K562 (cell line): ENCODE data around the gene TBL2. TPM values are rescaled to one million over a fixed set of nuclear protein-coding genes. Genes with fewer than 3 reads are reported as not detected.

Experiments used
- AFF4 ChIP-seq: sonication (generic); formaldehyde crosslinking; IDR thresholded peaks from 2 replicates; pipeline ENCODE4 v1.8.0; 2023; ENCODE audit warnings: mild to moderate bottlenecking, missing genetic modification reagents
- CREBBP ChIP-seq: IDR thresholded peaks from one replicate; pipeline ENCODE4 v1.6.1; 2012; ENCODE audit warnings: low read depth, mild to moderate bottlenecking, control low read depth, inconsistent platforms, low read length
- DPF2 ChIP-seq: fragments of 450-650 bp; IDR thresholded peaks from 2 replicates; pipeline ENCODE4 v1.6.1; 2016
- FOXJ3 ChIP-seq: sonication (generic); formaldehyde crosslinking; IDR thresholded peaks from 2 replicates; pipeline ENCODE4 v1.4.0; 2020; ENCODE audit warnings: mild to moderate bottlenecking, missing genetic modification reagents
- GTF2A2 ChIP-seq: IDR thresholded peaks from 2 replicates; pipeline ENCODE4 v1.6.1; 2016; ENCODE audit warnings: mild to moderate bottlenecking, missing genetic modification characterization, missing compliant biosample characterization
- MEF2D ChIP-seq: conservative IDR thresholded peaks from 2 replicates; pipeline ENCODE4 v1.6.1; 2016; ENCODE audit warnings: low read depth, missing genetic modification characterization, missing compliant biosample characterization
- NR4A1 ChIP-seq, 2 experiments: fragments of 250-450 bp in 1 of 2; fragments of 450-650 bp in 1 of 2; sonication (Bioruptor Pico) in 1 of 2; IDR thresholded peaks; 2 replicates each; pipeline versions ENCODE4 v1.4.0 to v1.6.1; 2016 to 2020; ENCODE audit warnings: mild to moderate bottlenecking in 2 of 2, missing compliant biosample characterization in 1 of 2, missing genetic modification characterization in 1 of 2, moderate library complexity in 1 of 2
- NUFIP1 ChIP-seq: fragments of 450-650 bp; IDR thresholded peaks from 2 replicates; pipeline ENCODE4 v1.6.1; 2018; ENCODE audit not compliant: partially characterized antibody
- PREB ChIP-seq: sonication (generic); formaldehyde crosslinking; IDR thresholded peaks from 2 replicates; pipeline ENCODE4 v1.8.1; 2023; ENCODE audit warnings: mild to moderate bottlenecking, missing genetic modification reagents
- SAFB ChIP-seq: fragments of 200-400 bp; formaldehyde crosslinking; IDR thresholded peaks from 2 replicates; pipeline ENCODE4 v1.6.1; 2017; ENCODE audit warnings: low read depth, low read length, borderline replicate concordance
- SMAD4 ChIP-seq: fragments of 250-450 bp; sonication (Bioruptor Pico); conservative IDR thresholded peaks from 2 replicates; pipeline ENCODE4 v1.8.0; 2021; ENCODE audit warnings: inconsistent platforms, mild to moderate bottlenecking, moderate library complexity
- TAF7 ChIP-seq: fragments of 450-650 bp; IDR thresholded peaks from 2 replicates; pipeline ENCODE4 v1.6.1; 2016; ENCODE audit warnings: missing genetic modification characterization, missing compliant biosample characterization
- TEAD2 ChIP-seq: fragments of 450-650 bp; IDR thresholded peaks from 2 replicates; pipeline ENCODE4 v1.6.1; 2016; ENCODE audit warnings: missing genetic modification characterization, control low read depth, missing compliant biosample characterization
- TFAM ChIP-seq: fragments of 250-450 bp; sonication (Bioruptor Pico); conservative IDR thresholded peaks from 2 replicates; pipeline ENCODE4 v1.5.0; 2021; ENCODE audit warnings: mild to moderate bottlenecking, moderate library complexity
- THAP12 ChIP-seq: fragments of 250-450 bp; sonication (Bioruptor Pico); IDR thresholded peaks from 2 replicates; pipeline ENCODE4 v1.9.0; 2021; ENCODE audit warnings: mild to moderate bottlenecking, inconsistent platforms
- ZNF347 ChIP-seq: fragments of 450-650 bp; formaldehyde crosslinking; IDR thresholded peaks from 2 replicates; pipeline ENCODE4 v1.4.0; 2020; ENCODE audit warnings: low read depth, mild to moderate bottlenecking, moderate library complexity
- ZNF408 ChIP-seq: fragments of 250-450 bp; sonication (Bioruptor Pico); IDR thresholded peaks from 2 replicates; pipeline ENCODE4 v1.4.0; 2020; ENCODE audit warnings: low read depth, mild to moderate bottlenecking, moderate library complexity
- ZNF785 ChIP-seq: fragments of 250-450 bp; sonication (Bioruptor Pico); IDR thresholded peaks from 2 replicates; pipeline ENCODE4 v1.4.0; 2020; ENCODE audit warnings: mild to moderate bottlenecking
- polyA plus RNA-seq, 8 experiments: library from polyadenylated mRNA; depleted of rRNA in 4 of 8; stranded (reverse) in 5 of 8; unstranded in 3 of 8; fragments of >200 nt; fragmentation: Nextera tagmentation in 2 of 8; fragmentation: Illumina TruSeq in 1 of 8; extraction: Ambion mirVana in 2 of 8; extraction: Trizol in 1 of 8; gene quantifications; 2 replicates each; pipeline versions ENCODE4 v1.2.1 to v1.2.3, GENCODE V29; 2011 to 2014; ENCODE audit warnings: inconsistent platforms in 1 of 8, missing spikeins in 1 of 8
- total RNA-seq, 7 experiments: library from RNA; depleted of rRNA in 6 of 7; stranded (reverse); fragments of >200 nt in 6 of 7; fragmentation: Illumina TruSeq in 2 of 7; extraction: Trizol in 2 of 7; gene quantifications; 2 replicates each; pipeline versions ENCODE4 v1.2.1 to v1.2.3, GENCODE V29; 2011 to 2021; ENCODE audit warnings: low replicate concordance in 1 of 7

The TBL2 gene
- total and polyA plus RNA-seq, 9 of the 15 experiments (the other 6 are each of a cell fraction or from before 2014, with no cell fraction given): 2.5 to 123 (median 49.2) TPM

- TF ChIP-seq TFAM (CRISPR knock-in tag) (no peak), NUFIP1 (peak; percentile 29), NR4A1 (CRISPR knock-in tag; IDR thresholded peaks at IDR 0.05) (peak; percentile 95), NR4A1 (tag; IDR thresholded peaks at IDR 0.05) (no peak), TEAD2 (tag) (peak; percentile 81), ZNF785 (CRISPR knock-in tag) (no peak), PREB (CRISPR knock-in tag) (peak; percentile 74; the same call in 1 of the 2 replicates), ZNF408 (CRISPR knock-in tag) (no peak), AFF4 (CRISPR knock-in tag) (peak; percentile 86; the same call in 1 of the 2 replicates), THAP12 (CRISPR knock-in tag) (peak; percentile 76; the same call in 1 of the 2 replicates), ZNF347 (no peak), GTF2A2 (tag) (no peak), SAFB (no peak), TAF7 (tag) (peak; percentile 50), MEF2D (tag) (0 out of 2 replicates have a peak, but pooled peaks have one; percentile 14), SMAD4 (CRISPR knock-in tag) (peak; percentile 84), DPF2 (peak; percentile 49; the same call in 1 of the 2 replicates), CREBBP (no peak), FOXJ3 (CRISPR knock-in tag) (no peak)
These were observed 20.8 kb downstream of the TBL2 start, which contains the start of gene BCL7B (continued) for GRCh38 chr7:73557397-73558257.
